Activated naive CD8-positive, alpha-beta T cell treated with anti-CD3 and anti-CD28 coated beads for 36 hours (primary cell): Measurements from ENCODE around the gene SHFL. TPM values are rescaled to one million over a fixed set of nuclear protein-coding genes. Genes with fewer than 3 reads are reported as not detected.

Experiments
- DNase-seq: peaks from one replicate; pipeline ENCODE4 v3.0.0; 2021
- H3K27ac Mint-ChIP-seq: one replicate; pipeline ENCODE4 v1.8.0; 2022; ENCODE audit warnings: mild to moderate bottlenecking, moderate library complexity, mixed read lengths
- H3K27me3 Mint-ChIP-seq: one replicate; pipeline ENCODE4 v1.8.0; 2022; ENCODE audit warnings: mild to moderate bottlenecking, mixed read lengths
- H3K36me3 Mint-ChIP-seq: one replicate; pipeline ENCODE4 v1.8.0; 2021; ENCODE audit warnings: mild to moderate bottlenecking, mixed read lengths
- H3K4me1 Mint-ChIP-seq: one replicate; pipeline ENCODE4 v1.8.0; 2021; ENCODE audit warnings: mixed read lengths
- H3K4me3 Mint-ChIP-seq: one replicate; pipeline ENCODE4 v1.8.0; 2022; ENCODE audit warnings: mild to moderate bottlenecking, moderate library complexity, mixed read lengths
- H3K9me3 Mint-ChIP-seq: one replicate; pipeline ENCODE4 v1.8.0; 2022; ENCODE audit warnings: mixed read lengths
- total RNA-seq, 2 experiments: library from RNA; stranded (reverse); gene quantifications; one replicate each; pipeline ENCODE4 v1.2.3, GENCODE V29; 2021

SHFL gene
- total RNA-seq, 2 experiments from 2014 or later = 46.8 to 47.0 TPM

GRCh38 chr19:10076535-10076934, 9.6 kb upstream of the SHFL start:
- Mint-ChIP-seq H3K36me3 (no peaks in the 10 kb centered on the region), H3K9me3 (peaks cover 2% of the 10 kb centered on the region), H3K4me3 (no peak overlapping the region), H3K4me1 (no peaks in the 10 kb centered on the region), H3K27ac (no peak overlapping the region), H3K27me3 (peaks cover 8% of the 10 kb centered on the region)
- no peak for DNase-seq

- no peak for DNase-seq
- peaks cover 2% of the 10 kb centered on the region for H3K9me3 Mint-ChIP-seq
- H3K27ac Mint-ChIP-seq = no peak overlapping the region
- H3K4me1 Mint-ChIP-seq = no peaks in the 10 kb centered on the region
- H3K4me3 Mint-ChIP-seq = no peak overlapping the region
- no peaks in the 10 kb centered on the region for H3K36me3 Mint-ChIP-seq
- peaks cover 8% of the 10 kb centered on the region for H3K27me3 Mint-ChIP-seq
Measured at GRCh38 chr19:10078329-10078728, 7.8 kb upstream of the SHFL start.

GRCh38 chr19:10079031-10079453, 7.1 kb upstream of the SHFL start:
- Mint-ChIP-seq H3K4me1 (no peaks in the 10 kb centered on the region), H3K27ac (no peak overlapping the region), H3K27me3 (peaks cover 8% of the 10 kb centered on the region), H3K9me3 (peaks cover 2% of the 10 kb centered on the region), H3K4me3 (no peak overlapping the region), H3K36me3 (no peaks in the 10 kb centered on the region)
- DNase-seq = no peak

- no peaks in the 10 kb centered on the region for H3K9me3 Mint-ChIP-seq
- H3K27me3 Mint-ChIP-seq = no peaks in the 10 kb centered on the region
- peaks cover 13% of the 10 kb centered on the region for H3K4me1 Mint-ChIP-seq
- peaks cover 10% of the 10 kb centered on the region for H3K36me3 Mint-ChIP-seq
- DNase-seq = no peak
- no peak overlapping the region for H3K27ac Mint-ChIP-seq
- no peak overlapping the region for H3K4me3 Mint-ChIP-seq
Measured at GRCh38 chr19:10083911-10084310, 2.2 kb upstream of the SHFL start.

DNA sequence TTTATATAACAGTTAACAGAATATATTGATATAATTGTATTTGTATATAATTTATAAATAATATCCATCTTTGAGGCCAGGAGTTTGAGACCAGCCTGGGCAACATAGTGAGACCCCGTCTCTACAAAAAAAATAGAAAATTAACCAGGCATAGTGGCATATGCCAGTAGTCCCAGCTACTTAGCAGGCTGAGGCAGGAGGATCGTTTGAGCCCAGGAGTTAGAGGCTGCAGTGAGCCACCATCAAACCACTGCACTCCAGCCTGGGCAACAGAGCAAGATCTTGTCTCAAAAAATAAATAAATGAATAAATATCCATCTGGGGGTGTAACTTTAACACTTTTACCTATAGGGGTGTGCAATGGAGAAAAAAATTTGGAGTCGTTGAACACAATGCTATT, 1.3 kb upstream of the SHFL start:
- peaks cover 13% of the 10 kb centered on the region for H3K4me1 Mint-ChIP-seq
- H3K27me3 Mint-ChIP-seq = no peaks in the 10 kb centered on the region

GRCh38 chr19:10086591-10087192, 575 bp downstream of the SHFL start:
- peaks cover 23% of the 10 kb centered on the region for H3K36me3 Mint-ChIP-seq
- H3K9me3 Mint-ChIP-seq = no peaks in the 10 kb centered on the region
- DNase-seq = peak; percentile 61
- H3K27ac Mint-ChIP-seq = peak overlapping the region; percentile 80
- H3K27me3 Mint-ChIP-seq = no peaks in the 10 kb centered on the region
- H3K4me1 Mint-ChIP-seq = peaks cover 13% of the 10 kb centered on the region
- peak overlapping the region; percentile 83 for H3K4me3 Mint-ChIP-seq

More for the DNA sequence above, 1.3 kb upstream of the SHFL start:
- Mint-ChIP-seq H3K4me3 (no peak overlapping the region), H3K9me3 (no peaks in the 10 kb centered on the region), H3K36me3 (peaks cover 17% of the 10 kb centered on the region), H3K27ac (no peak overlapping the region)
- no peak for DNase-seq

- Mint-ChIP-seq H3K27ac (peak overlapping the region; percentile 80), H3K36me3 (peaks cover 28% of the 10 kb centered on the region), H3K4me1 (peaks cover 13% of the 10 kb centered on the region)
Measured at GRCh38 chr19:10087296-10088061, 1.4 kb downstream of the SHFL start.

GRCh38 chr19:10088949-10089554, 2.9 kb downstream of the SHFL start:
- DNase-seq = no peak
- H3K27me3 Mint-ChIP-seq = no peaks in the 10 kb centered on the region
- H3K4me1 Mint-ChIP-seq = peaks cover 13% of the 10 kb centered on the region
- no peaks in the 10 kb centered on the region for H3K9me3 Mint-ChIP-seq
- peaks cover 41% of the 10 kb centered on the region for H3K36me3 Mint-ChIP-seq
- no peak overlapping the region for H3K4me3 Mint-ChIP-seq
- H3K27ac Mint-ChIP-seq = no peak overlapping the region

More at GRCh38 chr19:10087296-10088061, 1.4 kb downstream of the SHFL start:
- DNase-seq = no peak
- Mint-ChIP-seq H3K4me3 (peak overlapping the region; percentile 83), H3K27me3 (no peaks in the 10 kb centered on the region), H3K9me3 (no peaks in the 10 kb centered on the region)

GRCh38 chr19:10089801-10090375, 3.8 kb downstream of the SHFL start:
- no peak overlapping the region for H3K4me3 Mint-ChIP-seq
- H3K4me1 Mint-ChIP-seq = peaks cover 13% of the 10 kb centered on the region
- peaks cover 48% of the 10 kb centered on the region for H3K36me3 Mint-ChIP-seq
- H3K9me3 Mint-ChIP-seq = no peaks in the 10 kb centered on the region
- peak overlapping the region; percentile 58 for H3K27ac Mint-ChIP-seq
- no peak for DNase-seq
- no peaks in the 10 kb centered on the region for H3K27me3 Mint-ChIP-seq

DNA sequence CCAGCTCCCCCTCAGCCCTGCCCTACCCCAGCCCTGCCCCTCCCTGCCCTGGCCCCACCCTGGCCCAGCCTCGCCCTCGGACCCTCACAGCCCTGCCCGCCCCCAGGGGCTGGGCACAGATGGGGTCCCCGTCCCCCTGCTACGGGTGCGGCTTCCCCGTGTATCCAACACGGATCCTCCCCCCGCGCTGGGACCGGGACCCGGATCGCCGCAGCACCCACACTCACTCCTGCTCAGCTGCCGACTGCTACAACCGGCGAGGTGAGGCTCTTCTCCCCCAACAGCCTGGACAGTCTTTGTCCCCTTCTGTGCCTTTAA, 5.2 kb downstream of the SHFL start:
- no peak for DNase-seq
- Mint-ChIP-seq H3K4me1 (peaks cover 10% of the 10 kb centered on the region), H3K36me3 (peaks cover 53% of the 10 kb centered on the region), H3K4me3 (peak overlapping the region; percentile 22), H3K27me3 (no peaks in the 10 kb centered on the region), H3K9me3 (peaks cover 3% of the 10 kb centered on the region), H3K27ac (peak overlapping the region; percentile 38)

DNA sequence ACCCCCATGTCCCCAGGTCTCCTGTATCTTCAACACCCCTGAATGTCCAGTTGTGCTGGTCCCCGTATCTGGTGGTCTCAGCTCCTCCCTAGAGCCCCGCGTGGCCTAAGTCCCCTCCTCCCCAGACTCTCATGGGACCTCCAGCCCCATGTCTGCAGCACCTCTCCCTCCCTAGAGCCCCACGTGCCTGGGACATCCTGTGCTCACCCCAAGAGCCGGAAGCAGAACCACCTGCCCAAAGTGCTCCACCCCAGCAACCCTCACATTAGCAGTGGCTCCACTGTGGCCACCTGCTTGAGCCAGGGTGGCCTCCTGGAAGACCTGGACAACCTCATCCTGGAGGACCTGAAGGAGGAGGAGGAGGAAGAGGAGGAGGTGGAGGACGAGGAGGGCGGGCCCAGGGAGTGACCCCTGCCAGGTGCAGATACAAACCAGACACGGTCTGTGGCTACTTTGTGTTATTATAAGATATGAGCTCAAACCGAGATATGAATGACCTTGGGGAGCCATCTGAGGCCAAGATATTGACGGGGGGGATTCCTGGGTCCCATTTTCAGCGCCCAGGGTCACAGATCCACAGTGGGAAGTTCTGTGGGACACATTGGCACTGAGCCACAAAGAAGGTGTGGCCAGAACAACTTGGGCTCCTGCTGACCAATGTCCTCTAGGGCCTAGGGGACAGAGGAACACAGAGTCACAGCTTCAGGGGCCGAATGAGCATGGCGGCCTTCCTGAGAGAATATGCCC, 6.0 kb downstream of the SHFL start:
- Mint-ChIP-seq H3K4me1 (peaks cover 9% of the 10 kb centered on the region), H3K4me3 (no peak overlapping the region), H3K27ac (peak overlapping the region; percentile 38), H3K9me3 (peaks cover 3% of the 10 kb centered on the region), H3K27me3 (no peaks in the 10 kb centered on the region), H3K36me3 (peaks cover 52% of the 10 kb centered on the region)
- DNase-seq = no peak

GRCh38 chr19:10092648-10093294, 6.7 kb downstream of the SHFL start:
- Mint-ChIP-seq H3K4me1 (peaks cover 2% of the 10 kb centered on the region), H3K4me3 (no peak overlapping the region), H3K27ac (no peak overlapping the region), H3K9me3 (peaks cover 3% of the 10 kb centered on the region), H3K36me3 (peaks cover 45% of the 10 kb centered on the region), H3K27me3 (no peaks in the 10 kb centered on the region)
- DNase-seq = no peak

DNA sequence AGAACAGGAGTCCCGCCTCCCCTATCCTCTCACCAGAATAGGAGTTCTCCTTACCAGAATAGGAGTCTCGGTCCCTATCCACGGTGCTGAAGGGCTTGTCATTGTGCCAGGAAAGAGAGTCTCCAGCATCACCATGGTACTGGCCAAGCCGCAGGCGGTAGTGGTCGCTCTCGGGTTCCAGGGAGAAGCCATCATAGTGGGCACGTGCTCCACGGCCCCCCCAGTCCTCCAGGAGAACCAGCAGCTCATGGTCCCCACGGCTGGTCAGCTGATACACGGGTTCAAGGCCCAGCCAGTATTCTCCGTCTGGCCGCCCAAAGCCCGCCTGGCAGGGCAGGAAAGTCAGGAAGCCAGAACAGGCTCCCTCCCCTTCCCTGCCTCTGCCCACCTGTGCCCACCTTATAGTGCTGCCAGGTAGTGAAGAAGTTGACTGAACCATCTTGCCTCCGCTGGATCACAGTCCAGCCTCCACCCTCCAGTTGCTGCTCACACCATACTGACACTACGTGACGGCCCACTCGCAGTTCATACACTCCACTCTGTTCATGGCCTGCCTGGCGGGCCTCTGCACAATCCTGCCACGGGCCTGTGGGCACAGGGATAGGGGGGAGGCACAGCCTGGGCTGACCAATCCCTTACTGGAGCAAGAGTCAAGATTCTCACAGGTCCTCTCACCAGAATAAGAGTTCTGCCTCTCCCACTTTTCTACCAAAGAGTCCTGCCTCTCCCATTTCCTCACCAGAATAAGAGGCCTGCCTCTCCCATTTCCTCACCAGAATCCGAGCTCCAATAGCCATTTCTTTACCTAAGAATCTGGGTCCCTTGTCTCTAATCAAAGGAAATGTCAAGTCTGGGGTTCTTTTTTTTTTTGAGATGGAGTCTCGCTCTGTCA, 7.4 kb downstream of the SHFL start:
- no peak for DNase-seq
- peaks cover 3% of the 10 kb centered on the region for H3K9me3 Mint-ChIP-seq
- no peaks in the 10 kb centered on the region for H3K27me3 Mint-ChIP-seq
- no peak overlapping the region for H3K4me3 Mint-ChIP-seq
- H3K4me1 Mint-ChIP-seq = peaks cover 7% of the 10 kb centered on the region
- peaks cover 43% of the 10 kb centered on the region for H3K36me3 Mint-ChIP-seq
- H3K27ac Mint-ChIP-seq = no peak overlapping the region

- Mint-ChIP-seq H3K4me1 (peaks cover 20% of the 10 kb centered on the region), H3K9me3 (peaks cover 3% of the 10 kb centered on the region), H3K36me3 (peaks cover 36% of the 10 kb centered on the region), H3K27me3 (no peaks in the 10 kb centered on the region), H3K4me3 (no peak overlapping the region), H3K27ac (peak overlapping the region; percentile 38)
- DNase-seq = no peak
Measured at GRCh38 chr19:10095622-10095947, 9.5 kb downstream of the SHFL start.
